Stimulated activated CD4-positive, alpha-beta T cell treated with anti-CD3 and anti-CD28 coated beads, Interleukin-1b, Interleukin-23, amount 100 ng/mL, for 48 hours (primary cell): ENCODE results near the gene ACSM2B.
"Not testable (repeated sequence)": the region's sequence is repeated elsewhere in the genome, so short reads cannot be mapped to it uniquely, and the experiment has no call there.

Experiments
- DNase-seq: peaks from one replicate; pipeline ENCODE4 v3.0.0-alpha.2; 2020

ACSM2B gene

DNA sequence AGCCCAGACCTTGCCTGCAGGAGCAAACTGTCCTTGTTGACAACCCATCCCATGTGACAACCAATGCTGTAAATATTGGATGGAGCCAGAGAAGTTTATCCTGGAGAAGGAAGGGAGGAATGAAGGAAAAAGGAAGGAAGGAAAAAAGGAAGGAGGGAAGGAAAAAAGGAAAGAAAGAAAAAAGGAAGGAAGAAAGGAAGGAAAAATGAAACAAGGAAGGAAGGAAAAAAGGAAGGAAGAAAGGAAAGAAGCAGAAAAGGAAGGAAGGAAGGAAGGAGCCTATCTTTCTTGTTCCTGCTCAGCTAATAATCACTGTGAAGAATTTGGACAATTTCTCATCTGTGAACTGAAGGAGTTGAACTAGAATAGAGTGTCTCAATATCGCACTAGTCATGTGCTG is 56.1 kb downstream of the ACSM2B start:
- no peak for DNase-seq

DNA sequence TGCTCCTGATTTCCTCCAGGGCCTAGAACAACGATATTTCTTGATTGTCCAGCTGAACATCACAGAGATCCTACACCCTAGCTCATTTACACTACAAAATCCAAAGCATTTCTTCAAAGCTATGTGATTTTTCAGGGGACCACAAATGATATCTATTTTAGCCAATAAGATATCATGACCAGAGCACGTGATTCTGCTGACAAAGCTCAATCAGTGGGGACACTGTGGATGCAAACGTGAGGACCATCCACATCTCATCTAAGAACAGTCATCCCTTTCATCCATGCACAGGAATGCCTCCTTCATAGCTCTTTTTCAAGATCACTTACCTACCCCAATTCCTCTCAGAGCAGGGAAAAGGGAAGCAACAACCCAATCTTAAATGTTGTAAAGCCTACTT is 56.9 kb downstream of the ACSM2B start:
- DNase-seq = no peak

DNA sequence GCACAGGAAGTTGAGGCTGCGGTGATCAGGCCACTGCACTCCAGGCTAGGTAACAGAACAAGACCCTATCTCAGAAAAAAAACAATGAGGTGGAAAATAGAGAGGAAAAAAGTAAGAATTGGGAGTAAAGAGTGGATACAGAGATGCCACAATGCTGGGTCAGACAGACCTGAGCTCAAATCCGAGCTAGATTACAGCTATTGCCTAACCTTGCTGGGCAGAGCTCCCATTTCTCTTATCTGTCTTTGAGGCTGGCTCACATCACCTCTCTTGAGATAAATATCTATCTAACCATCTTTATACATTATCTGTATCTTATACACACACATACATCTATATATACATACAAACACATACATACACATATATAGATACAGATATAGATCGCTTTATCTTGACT is 59.0 kb downstream of the ACSM2B start:
- DNase-seq = no peak

DNA sequence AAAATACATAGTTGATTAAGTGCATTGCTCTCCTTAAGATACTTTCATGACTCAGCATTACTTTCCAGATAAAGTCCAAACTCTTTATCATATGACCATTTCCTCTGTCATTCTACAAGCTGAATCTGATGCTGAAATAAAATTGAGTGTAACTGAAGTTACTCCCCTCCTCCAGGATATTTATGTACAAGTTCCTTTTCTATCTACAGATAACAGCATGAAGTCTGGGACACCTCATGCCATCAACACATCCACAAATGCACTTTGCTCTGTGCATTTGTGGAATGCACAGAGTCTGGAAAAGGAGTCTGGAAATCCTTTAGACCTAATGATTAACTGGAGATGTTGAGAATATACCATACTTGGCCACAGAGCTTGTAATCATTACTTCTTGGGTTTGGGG is 60.5 kb downstream of the ACSM2B start:
- no peak for DNase-seq

DNA sequence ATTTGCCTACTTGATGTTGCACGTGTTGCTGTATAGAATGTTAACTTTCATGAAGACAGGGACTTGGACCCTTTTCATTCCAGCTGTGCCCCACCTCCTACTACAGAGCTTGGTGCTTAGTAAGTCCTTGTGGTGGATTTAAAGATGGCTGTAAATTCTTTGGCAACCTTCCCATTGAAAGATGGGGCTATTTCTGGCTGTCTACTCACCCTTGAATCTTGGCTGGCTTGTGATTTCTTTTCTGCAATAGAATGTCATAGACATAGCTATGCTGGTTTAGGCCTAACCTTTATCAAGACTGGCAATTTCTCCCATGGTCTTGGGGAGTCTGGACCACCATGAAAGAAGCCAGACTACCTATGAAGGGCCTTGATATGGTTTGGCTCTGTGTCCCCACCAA is 65.8 kb downstream of the ACSM2B start:
- DNase-seq = no peak

DNA sequence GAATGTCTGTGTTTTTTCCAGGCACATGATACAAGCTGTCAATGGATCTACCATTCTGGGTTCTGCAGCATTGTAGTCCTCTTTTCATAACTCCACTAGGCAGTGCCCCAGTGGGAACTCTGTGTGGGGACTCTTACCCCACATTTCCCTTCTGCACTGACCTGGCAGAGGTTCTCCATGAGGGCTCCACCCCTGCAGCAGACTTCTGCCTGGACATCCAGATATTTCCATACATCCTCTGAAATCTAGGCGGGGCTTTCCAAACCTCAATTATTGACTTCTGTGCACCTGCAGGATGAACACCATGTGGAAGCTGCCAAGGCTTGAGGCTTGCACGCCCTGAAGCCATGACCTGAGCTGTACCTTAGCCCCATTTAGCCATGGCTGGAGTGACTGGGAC is 68.9 kb downstream of the ACSM2B start:
- no peak for DNase-seq

DNA sequence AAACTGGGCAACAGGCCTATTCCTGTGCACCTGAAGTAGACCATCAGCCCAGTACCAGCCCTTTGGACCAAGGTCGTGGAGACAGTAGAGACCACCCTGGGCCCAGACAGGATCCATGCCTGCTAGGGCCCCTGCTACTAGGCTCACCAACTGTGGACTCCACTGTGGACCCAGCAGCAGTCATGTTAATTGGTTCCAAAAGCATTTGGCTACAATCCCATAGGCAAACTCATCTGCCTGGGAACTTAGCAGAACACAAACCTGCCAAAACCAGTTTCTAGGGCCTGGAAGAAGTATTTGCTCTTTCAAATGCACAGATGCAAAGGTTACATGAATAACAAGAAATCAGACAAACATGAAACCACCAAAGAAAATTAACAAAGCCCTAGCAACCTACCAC is 71.7 kb downstream of the ACSM2B start:
- DNase-seq = no peak

DNA sequence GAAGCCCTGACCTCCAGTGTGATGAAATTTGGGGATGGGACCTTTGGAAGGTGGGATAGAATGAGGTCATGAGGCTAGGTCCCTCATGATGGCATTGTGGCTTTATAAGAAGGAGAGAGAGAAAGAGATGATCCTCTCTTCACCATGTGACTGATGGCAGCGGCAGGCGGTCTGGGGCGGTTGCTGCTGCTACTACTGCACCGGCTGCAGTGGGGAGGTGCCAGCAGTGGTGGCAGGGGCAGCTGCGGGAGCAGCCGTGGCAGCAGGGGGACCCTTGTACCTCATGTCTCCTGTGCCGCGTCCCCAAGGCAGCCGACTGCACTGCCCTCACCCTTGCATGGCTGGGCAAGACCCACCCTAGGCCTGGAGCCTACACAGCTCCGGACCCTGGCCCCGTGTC is 84.7 kb downstream of the ACSM2B start:
- not testable (repeated sequence) for DNase-seq

DNA sequence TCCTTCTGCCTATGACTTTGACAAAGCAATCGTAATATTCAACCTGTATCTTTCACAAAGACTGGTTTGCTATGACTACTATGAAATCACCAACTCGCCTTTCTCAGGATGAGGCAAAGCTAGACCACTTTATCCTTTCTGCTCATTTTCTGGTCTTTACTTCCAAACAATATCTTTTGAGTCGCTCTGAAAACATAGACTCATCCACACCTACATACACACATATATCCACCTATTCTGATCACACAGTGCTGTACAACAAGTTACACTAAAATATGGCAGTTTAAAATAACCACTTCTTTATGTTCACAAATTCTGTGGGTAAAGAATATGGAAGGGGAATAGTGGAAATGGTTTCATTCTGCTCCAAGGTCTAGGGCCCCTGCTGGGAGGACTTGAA is 85.2 kb downstream of the ACSM2B start:
- not testable (repeated sequence) for DNase-seq
